AG09309 (cell line): ENCODE data around the gene CA10.

Experiments used
- DNase-seq: peaks from one replicate; pipeline ENCODE4 v3.0.0-alpha.2; 2010; ENCODE audit warnings: low read depth
- H3K4me3 ChIP-seq: 2 replicates; pipeline ENCODE4 v1.5.1; 2011; ENCODE audit warnings: mild to moderate bottlenecking, low read depth, low read length, moderate library complexity; ENCODE audit not compliant: control insufficient read depth
- CTCF ChIP-seq: IDR thresholded peaks from 2 replicates; pipeline ENCODE4 v1.5.1; 2011; ENCODE audit warnings: mild to moderate bottlenecking, low read depth, low read length, inconsistent platforms; ENCODE audit not compliant: insufficient read depth, control insufficient read depth; ENCODE audit errors: missing control alignments

CA10 gene

DNA sequence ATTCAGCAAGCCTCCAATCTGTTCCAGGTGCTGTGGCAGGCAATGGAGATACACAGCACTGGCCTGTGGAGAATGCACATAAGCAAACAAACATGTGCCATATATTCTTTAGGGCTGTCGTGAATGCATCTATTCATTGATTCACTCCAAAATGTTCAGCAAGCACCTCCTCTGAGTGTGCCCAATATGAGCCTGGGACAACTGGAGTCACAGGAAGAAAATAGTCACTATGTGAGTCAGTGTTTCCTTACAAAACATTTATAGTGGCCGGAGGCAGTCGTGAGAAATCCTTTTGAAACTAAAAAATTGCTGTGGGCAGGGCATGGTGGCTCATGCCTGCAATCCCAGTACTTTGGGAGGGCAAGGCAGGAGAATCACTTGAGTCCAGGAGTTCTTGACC is 310.1 kb downstream of the CA10 start:
- H3K4me3 ChIP-seq: no peak overlapping the region
- DNase-seq: no peak
- TF ChIP-seq CTCF: no peak

DNA sequence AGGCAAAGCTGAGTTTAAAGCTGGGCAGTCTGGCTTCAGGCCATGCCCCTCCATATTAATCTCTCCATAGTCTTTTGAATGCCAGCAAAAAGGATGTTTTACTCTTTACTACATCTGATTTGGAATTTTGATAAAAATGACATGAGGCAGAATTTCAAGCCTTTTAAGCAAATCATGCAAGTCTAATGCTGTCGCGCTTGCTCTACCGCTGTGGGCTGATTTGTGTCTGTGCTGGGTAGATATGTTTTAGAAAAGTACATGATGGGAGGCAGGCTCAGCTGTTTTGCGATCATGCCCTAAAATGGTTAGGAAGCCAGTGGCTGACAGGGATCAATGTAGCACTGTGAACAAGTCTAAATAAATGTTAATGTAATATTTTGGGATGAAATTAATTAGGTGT is 311.9 kb downstream of the CA10 start:
- no peak for DNase-seq
- TF ChIP-seq CTCF: no peak
- no peak overlapping the region for H3K4me3 ChIP-seq

DNA sequence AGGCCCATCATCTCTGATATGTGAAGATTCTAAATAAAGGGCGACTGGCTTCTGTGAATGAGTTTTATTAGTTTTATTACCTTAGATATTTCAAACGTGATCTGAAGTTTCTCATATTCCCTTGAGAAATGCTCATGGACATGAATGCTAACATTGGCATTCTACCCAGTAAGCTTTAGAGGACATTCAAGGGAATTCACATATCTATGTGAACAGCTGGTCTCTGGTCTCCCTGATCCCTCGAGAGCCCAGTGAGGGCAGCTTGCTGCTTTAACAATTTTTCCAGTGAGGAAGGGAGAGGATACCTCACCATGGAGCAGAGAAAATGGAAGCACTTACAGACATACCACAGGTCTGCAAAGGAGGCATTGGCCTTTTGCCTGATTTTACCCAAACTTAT is 312.7 kb downstream of the CA10 start:
- TF ChIP-seq CTCF: no peak
- H3K4me3 ChIP-seq: no peak overlapping the region
- DNase-seq: no peak

- no peak overlapping the region for H3K4me3 ChIP-seq
- no peak for TF ChIP-seq CTCF
- DNase-seq: no peak
Measured at GRCh38 chr17:51842763-51843162, 315.8 kb downstream of the CA10 start.

DNA sequence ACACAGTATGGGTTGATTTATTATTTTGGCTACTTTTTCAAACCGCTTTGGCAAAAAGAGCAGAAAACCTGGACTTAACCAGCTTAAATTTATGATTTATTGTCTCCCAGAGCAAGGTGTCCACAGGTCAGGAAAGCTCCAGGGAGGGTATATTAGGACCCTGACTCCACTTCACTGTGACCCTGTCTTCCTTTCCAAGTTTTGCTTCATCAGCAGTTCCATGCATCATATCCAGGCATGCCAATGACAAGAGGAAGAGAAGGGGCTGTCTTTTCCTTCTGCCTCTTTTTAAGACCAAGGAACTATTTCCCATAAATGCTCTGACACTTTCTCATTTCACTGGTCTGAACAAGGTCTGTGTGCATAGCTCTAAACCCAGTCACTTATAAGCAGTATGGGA is 316.8 kb downstream of the CA10 start:
- no peak for DNase-seq
- TF ChIP-seq CTCF: no peak
- H3K4me3 ChIP-seq: no peak overlapping the region

- DNase-seq: no peak
- TF ChIP-seq CTCF: no peak
- H3K4me3 ChIP-seq: no peak overlapping the region
Measured at GRCh38 chr17:51840688-51841087, 317.8 kb downstream of the CA10 start.

- H3K4me3 ChIP-seq: no peak overlapping the region
- DNase-seq: no peak
- TF ChIP-seq CTCF: no peak
Measured at GRCh38 chr17:51833620-51834019, 324.9 kb downstream of the CA10 start.
